Spleen (tissue), 7 donors: ENCODE measurements around the gene KIFC3.

ENCODE experiments used
- POLR2A ChIP-seq, 3 donors: fragments of 450-650 bp; IDR thresholded peaks; one replicate each; pipeline ENCODE4 v1.5.1; 2017; ENCODE audit warnings: antibody characterized with exemption in 3 of 3, mild to moderate bottlenecking in 1 of 3
- POLR2AphosphoS5 ChIP-seq, 3 donors: sonication (generic); formaldehyde crosslinking; IDR thresholded peaks; one replicate each; pipeline ENCODE4 v1.5.1; 2017; ENCODE audit warnings: antibody characterized with exemption in 3 of 3
- TF ChIP-seq, protein P1 (sequence below), 11 experiments: fragments of 200-600 bp in 7 of 11; fragments of 450-650 bp in 4 of 11; sonication (generic) in 4 of 11; IDR thresholded peaks in 8 of 11; conservative IDR thresholded peaks in 3 of 11; 1 replicate in 7 of 11; 2 replicates in 4 of 11; pipeline versions ENCODE4 v1.4.0 to v1.8.0; 2016 to 2021; ENCODE audit warnings: antibody characterized with exemption in 11 of 11, inconsistent platforms in 4 of 11, mild to moderate bottlenecking in 1 of 11
- donor health status: DM: no; HTN: no; CAD: no; lungs with moderate emphysema.
- donor health status: DM: no; HTN: no; CAD: no.
- donor health status: DM: no; HTN: no; CAD: no.

DNA sequence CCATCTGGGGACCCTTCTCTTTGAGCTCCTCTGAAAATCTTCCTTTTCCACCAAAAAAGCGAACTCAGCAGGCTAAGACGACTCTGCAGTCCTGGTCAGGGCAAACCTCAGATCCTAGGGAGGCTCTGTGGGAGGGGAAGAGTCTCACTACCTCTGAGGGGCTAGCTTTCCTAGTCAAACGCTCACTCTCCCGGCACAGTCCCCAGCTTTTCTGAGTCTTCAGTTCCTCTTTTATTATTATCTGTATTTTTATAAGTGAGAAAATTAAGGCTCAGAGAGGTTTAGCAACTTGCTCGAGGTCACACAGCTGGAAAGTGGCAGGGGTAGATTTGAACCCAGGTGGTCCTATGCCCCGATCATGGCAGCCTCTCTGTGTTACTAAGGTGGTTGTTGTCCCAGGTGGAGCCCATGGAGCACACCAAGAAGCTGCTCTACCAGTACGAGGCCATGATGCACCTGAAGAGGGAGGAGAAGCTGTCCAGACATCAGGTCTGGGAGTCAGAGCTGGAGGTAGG is 75.8 kb downstream of the KIFC3 start:
- TF ChIP-seq POLR2AphosphoS5 (IDR thresholded peaks at IDR 0.05): no peak
- TF ChIP-seq, protein P1, sequence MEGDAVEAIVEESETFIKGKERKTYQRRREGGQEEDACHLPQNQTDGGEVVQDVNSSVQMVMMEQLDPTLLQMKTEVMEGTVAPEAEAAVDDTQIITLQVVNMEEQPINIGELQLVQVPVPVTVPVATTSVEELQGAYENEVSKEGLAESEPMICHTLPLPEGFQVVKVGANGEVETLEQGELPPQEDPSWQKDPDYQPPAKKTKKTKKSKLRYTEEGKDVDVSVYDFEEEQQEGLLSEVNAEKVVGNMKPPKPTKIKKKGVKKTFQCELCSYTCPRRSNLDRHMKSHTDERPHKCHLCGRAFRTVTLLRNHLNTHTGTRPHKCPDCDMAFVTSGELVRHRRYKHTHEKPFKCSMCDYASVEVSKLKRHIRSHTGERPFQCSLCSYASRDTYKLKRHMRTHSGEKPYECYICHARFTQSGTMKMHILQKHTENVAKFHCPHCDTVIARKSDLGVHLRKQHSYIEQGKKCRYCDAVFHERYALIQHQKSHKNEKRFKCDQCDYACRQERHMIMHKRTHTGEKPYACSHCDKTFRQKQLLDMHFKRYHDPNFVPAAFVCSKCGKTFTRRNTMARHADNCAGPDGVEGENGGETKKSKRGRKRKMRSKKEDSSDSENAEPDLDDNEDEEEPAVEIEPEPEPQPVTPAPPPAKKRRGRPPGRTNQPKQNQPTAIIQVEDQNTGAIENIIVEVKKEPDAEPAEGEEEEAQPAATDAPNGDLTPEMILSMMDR (IDR thresholded peaks at IDR 0.05 in 8 of 11, conservative IDR thresholded peaks at IDR 0.05 in 3 of 11): no peak
- no peak for TF ChIP-seq POLR2A (IDR thresholded peaks at IDR 0.05)
